Measurements from ENCODE around the gene TENM4.
"Not testable (repeated sequence)": the region's sequence is repeated elsewhere in the genome, so short reads cannot be mapped to it uniquely, and the experiment has no call there.

The TENM4 gene

GRCh38 chr11:79208126-79208525 is 232.7 kb downstream of the TENM4 start:
- DNase-seq (ENCODE audit: low read depth), result no peak

- DNase-seq (ENCODE audit: low read depth), result no peak
These were observed 233.9 kb downstream of the TENM4 start for GRCh38 chr11:79206951-79207350.

- DNase-seq (ENCODE audit: low read depth), result no peak
These were observed 235.0 kb downstream of the TENM4 start for GRCh38 chr11:79205786-79206185.

GRCh38 chr11:79201677-79202347 is 239.0 kb downstream of the TENM4 start:
- no peak for DNase-seq (ENCODE audit: low read depth)

GRCh38 chr11:79200398-79201070 is 240.3 kb downstream of the TENM4 start:
- no peak for DNase-seq (ENCODE audit: low read depth)

- DNase-seq (ENCODE audit: low read depth), result no peak
These were observed 241.0 kb downstream of the TENM4 start for GRCh38 chr11:79199729-79200354.

GRCh38 chr11:79198898-79199250 is 242.0 kb downstream of the TENM4 start:
- DNase-seq (ENCODE audit: low read depth), result no peak

GRCh38 chr11:79198203-79198897 is 242.5 kb downstream of the TENM4 start:
- no peak for DNase-seq (ENCODE audit: low read depth)

GRCh38 chr11:79196950-79197349 is 243.9 kb downstream of the TENM4 start:
- DNase-seq (ENCODE audit: low read depth), result no peak

- DNase-seq (ENCODE audit: low read depth), result no peak
These were observed 245.6 kb downstream of the TENM4 start for GRCh38 chr11:79195209-79195608.

- DNase-seq (ENCODE audit: low read depth), result no peak
These were observed 247.0 kb downstream of the TENM4 start for GRCh38 chr11:79193663-79194310.

GRCh38 chr11:79192836-79193235 is 248.0 kb downstream of the TENM4 start:
- no peak for DNase-seq (ENCODE audit: low read depth)

GRCh38 chr11:79191716-79192115 is 249.1 kb downstream of the TENM4 start:
- DNase-seq (ENCODE audit: low read depth), result not testable (repeated sequence)

- not testable (repeated sequence) for DNase-seq (ENCODE audit: low read depth)
These were observed 250.3 kb downstream of the TENM4 start for GRCh38 chr11:79190553-79190952.

- no peak for DNase-seq (ENCODE audit: low read depth)
These were observed 251.2 kb downstream of the TENM4 start for GRCh38 chr11:79189601-79190000.

- no peak for DNase-seq (ENCODE audit: low read depth)
These were observed 251.8 kb downstream of the TENM4 start for GRCh38 chr11:79189055-79189454.

- DNase-seq (ENCODE audit: low read depth), result no peak
These were observed 254.2 kb downstream of the TENM4 start for GRCh38 chr11:79186669-79187068.

- no peak for DNase-seq (ENCODE audit: low read depth)
These were observed 255.5 kb downstream of the TENM4 start for GRCh38 chr11:79185351-79185750.

GRCh38 chr11:79184285-79184684 is 256.5 kb downstream of the TENM4 start:
- no peak for DNase-seq (ENCODE audit: low read depth)

GRCh38 chr11:79182794-79183193 is 258.0 kb downstream of the TENM4 start:
- no peak for DNase-seq (ENCODE audit: low read depth)

- DNase-seq (ENCODE audit: low read depth), result no peak
These were observed 261.7 kb downstream of the TENM4 start for GRCh38 chr11:79179087-79179486.
